Stimulated activated CD8-positive, alpha-beta memory T cell treated with anti-CD3 and anti-CD28 coated beads, Interleukin-7, amount 100 ng/mL, for 48 hours (primary cell): ENCODE measurements around the gene SBF2.
"Not testable (repeated sequence)": the region's sequence is repeated elsewhere in the genome, so short reads cannot be mapped to it uniquely, and the experiment has no call there.

ENCODE experiments used
- DNase-seq, 2 donors: peaks; one replicate each; pipeline ENCODE4 v3.0.0-alpha.2; 2020; ENCODE audit warnings: low read depth in 1 of 2; ENCODE audit errors: extremely low read depth in 1 of 2

The SBF2 gene

DNA sequence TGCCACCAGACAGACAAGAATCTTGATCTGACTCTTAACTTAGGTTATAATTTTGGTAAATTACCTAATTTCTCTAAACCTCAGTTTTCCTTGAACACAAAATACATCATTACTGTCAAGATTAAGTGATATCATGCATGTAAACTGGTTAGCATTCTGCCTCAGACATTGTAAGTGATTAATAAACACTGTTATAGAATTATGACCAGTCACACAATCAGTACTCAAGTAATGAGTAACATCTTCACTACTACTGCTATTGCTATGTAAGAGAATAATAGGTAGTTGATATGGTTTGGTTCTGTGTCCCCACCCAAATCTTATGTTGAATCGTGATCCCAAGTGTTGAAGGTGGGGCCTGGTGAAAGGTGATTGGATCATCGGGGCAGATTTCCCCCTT, 218.9 kb downstream of the SBF2 start:
- no peak for DNase-seq

DNA sequence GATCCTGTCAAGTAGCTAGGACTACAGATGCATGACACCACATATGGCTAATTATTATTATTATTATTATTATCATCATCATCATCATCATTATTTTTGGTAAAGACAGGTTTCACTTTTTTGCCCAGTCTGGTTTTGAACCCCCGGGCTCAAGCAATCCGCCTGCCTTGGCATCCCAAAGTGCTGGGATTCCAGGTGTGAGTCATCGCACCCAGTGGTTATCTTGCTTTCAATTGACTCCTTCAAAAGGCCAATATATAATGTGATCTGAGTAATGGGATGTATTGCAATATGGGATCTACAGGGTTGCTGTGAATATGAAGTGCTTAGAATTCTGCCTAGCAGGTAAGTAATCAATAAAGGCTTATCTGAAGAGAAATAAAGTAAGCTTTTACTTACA, 221.2 kb downstream of the SBF2 start:
- DNase-seq: no peak

DNA sequence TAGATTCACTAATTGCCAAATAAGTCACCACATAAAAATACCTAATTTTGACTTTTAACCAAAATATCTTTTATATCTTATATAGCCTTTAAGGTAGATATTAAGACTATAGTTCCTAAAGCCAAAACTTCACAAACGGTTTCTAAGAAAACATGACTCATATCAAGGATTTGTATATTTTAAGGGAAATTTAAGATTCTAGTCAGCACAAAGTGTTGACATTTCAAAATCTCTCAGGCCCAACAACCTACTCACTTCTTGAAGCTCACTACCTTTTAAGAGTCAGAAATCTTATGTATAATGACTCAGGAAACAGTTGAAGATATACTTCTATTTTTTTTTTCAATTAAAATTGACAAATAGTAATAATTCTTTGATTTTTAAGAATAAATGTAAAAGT, 221.9 kb downstream of the SBF2 start:
- DNase-seq: no peak

DNA sequence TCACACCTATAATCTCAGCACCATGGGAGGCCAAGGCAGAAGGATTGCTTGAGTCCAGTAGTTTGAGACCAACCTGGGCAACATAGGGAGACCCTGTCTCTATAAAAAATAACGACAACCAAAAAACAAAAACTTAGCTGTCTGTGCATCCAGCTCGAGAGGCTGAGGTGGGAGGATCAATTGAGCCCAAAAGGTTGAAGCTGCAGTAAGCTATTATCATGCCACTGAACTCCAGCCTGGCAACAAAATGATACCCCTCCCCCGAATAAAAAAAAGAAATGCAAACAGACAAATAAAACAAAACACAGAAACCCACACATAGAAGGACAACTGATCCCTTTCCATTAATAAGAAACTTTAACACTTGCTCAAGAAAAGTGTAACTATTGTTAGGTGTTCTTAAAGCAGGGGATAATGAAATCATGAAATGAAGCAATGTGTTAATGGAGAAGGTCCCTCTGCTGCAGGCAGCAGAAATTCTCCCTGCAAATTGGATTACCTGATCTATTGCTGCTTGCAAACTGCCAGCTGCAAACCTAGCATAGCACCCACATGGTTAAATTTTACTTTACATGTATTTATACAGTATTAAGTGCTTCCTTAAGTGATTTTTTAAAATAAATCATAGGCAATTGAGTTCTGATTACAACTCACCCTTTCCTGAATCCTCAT, 226.3 kb downstream of the SBF2 start:
- no peak for DNase-seq

DNA sequence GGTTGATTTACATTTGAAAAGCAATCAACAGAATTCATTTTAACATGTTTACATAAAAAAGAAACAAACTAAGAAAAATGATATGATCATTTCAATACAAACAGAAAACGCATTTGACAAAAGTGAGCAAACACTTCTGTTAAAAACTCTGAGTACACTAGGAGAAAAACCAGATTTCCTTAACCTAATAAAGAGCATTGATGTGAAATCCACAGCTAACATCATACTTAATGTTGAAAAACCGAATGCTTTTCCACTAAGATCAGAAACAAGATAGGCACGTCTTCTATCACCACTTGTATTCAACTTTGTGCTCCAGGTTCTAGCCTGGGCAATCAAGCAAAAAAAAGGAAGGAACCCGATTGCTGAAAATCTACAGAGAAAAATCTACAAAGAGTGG, 227.6 kb downstream of the SBF2 start:
- no peak for DNase-seq

DNA sequence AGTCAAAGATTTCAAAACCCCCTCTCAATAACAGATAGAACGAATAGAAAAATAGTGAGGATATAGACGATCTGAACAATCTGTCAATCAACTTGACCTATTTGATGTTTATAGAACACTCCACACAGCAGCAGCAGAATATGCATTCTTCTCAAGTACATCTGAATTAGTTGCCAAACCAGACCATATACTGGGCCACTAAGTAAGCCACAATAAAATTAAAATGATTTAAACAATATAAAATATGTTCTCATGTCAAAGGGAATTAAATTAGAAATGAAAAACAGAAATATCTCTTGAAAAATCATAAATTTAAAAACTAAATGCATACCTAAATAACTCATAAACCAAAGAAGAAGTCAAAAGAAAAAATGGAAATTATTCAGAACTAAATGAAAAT, 229.2 kb downstream of the SBF2 start:
- DNase-seq: no peak

DNA sequence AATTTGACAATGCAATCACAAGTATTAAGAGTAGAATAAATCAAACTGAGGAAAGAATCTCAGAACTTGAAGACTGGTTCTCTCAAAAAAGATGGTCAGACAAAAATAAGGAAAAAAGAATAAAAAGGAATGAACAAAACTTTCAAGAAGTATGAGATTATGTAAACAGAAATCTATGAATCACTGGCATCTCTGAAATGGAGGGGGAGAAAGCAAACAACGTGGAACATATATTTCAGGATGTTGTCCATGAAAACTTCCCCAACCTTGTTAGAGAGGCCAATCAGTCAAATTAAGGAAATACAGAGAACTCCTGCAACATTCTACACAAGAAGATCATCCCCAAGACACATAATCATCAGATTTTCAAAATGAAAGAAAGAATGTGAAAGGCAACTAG, 235.7 kb downstream of the SBF2 start:
- no peak for DNase-seq

DNA sequence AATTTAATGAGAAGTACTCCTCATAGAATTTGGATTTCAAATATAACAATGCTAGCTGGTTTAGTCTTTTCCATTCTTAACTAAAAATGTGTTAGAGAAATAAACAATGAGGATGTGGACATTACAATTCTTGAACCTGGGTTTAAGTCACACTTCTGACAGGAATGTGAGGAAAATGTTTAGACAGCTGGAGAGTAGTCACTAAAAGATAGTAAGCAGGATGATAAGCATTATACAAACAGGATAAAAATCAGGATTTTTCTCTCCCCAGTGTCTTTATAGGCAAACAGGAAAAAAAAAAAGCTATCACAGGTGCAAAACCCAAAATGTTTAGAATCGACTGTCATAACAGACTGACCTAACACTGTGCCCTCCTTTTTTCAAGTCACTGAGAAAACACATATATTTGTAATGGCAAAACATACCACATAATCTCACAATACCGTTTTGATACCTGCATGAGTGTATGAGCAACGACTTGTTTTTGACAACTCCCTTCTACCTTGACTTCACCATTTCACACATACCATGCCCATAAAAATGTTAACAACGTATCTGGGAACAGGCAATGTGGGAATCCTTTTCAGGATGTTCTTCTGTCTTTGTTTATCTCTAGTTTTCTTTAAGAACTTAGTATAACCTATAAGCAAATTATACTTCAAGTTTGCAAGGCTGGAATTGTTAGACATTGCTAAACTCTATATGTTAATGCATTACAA, 242.0 kb downstream of the SBF2 start:
- DNase-seq: no peak

DNA sequence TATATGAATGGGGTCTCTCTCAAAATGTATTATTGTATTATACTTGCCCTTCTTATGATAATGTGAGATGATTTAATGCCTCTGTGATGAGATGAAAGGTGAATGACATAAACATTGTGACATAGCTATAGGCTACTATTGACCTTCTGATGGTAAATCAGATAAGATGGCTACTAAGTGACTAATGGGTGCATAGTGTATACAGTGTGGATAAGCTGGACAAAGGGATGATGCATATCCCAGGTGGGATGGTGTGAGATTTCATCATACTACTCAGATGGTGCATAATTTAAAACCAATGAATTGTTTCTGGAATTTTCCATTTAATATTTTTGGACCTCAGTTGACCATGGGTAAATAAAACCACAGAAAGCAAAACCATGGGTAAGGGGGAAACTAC, 243.5 kb downstream of the SBF2 start:
- no peak for DNase-seq

DNA sequence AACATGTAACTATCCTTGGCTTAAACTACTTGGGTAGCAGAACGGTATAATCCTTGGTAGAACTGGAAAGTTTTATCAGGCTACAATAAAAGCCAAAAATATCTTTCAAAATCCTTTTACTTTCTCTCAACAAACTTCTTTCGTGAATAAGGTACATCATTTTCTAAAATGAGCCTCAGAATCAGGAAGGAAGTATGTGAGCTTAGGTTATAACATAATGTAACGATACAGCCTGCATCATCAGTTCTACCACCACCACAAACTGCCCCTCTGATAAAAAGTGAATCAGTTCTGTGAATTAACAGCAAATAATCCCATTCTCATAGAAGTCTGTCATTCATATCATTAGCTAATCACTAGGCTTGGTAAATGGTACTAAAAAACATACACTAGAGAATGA, 244.3 kb downstream of the SBF2 start:
- no peak for DNase-seq

DNA sequence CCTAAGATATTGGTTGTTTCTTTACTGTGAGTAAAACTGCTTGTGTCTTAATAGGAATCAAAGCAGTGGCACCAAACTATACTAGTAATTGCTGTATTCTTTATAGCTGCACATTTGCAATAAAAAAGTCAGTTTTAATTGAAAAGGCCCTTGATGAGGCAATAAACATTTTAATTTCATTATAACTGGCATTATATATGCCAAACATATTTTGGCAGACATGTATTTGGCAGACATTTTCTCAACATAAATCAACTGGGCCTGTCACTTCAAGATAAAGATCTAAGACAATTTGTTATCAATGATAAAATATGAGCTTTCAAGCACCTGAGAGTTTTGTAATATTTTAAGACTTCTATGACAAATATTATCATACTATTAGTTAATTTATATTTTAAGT, 245.7 kb downstream of the SBF2 start:
- DNase-seq: no peak

DNA sequence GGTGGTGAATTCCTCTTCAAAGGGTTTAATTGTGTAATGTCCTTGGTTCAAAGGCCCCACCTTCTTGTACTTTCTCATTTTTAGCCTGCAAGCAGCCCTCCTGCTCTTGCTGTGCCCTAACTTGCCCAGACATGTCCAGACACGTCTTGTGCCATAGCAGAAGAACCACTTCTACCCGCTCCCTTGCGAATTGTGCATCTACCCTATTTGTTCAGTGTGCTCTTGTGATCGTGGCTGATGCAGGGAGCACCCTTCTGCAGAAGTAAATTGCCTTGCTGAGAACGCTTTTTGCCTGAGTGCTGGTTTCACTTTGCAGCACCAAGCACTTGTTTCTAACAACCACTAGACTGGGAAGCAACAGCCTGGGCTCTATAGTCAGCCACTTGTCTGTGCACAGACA, 249.4 kb downstream of the SBF2 start:
- no peak for DNase-seq

DNA sequence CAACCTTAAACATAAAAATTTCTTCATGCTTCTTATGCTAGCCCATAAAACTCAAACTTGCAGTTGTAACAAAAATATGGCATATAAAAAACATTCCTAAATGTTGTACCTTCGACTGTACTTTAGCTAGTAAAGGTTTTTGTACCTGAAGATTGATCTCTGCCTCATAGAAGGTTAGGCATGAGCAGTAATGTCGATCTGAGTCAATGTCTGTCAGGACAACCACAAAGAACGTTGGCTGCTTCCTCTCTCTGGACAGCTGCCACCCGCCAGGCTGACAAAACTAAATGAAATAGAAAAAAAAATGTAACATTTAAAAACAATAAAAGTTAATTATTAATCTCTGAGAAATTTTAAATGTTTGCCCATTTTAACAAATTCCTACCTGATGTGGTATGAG, 251.3 kb downstream of the SBF2 start:
- no peak for DNase-seq

DNA sequence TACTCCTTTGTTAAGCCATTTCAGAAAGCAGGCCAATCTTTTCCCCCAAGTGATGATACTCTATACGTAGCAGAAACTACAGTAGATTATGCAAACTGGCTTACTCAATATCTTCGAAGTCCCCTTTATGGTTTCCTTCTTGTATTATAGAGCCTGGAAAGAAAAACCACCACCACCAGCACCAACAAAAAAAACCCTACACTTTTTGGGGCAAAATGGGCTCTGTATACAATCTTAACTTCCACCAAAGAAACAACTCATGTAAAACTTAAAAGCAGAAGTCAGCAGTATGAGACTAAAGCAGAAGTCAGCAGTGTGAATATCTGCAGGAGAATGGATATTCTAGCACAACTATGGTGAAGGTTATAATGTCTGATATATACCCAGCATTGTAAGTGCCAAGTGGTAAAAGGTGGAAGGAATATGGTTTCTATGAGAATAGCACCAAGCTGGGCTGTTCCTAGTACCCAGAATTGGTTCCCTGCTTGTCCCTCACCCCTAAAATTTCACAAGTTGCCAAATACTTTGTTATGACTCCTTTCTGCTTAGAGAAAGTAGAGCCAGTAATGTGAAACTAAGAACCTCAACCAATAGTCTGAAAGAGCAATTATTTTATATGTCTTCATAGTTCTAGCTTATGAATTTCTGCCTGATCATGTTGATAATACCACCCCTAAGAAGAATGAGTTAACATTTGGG, 252.1 kb downstream of the SBF2 start:
- DNase-seq: no peak

DNA sequence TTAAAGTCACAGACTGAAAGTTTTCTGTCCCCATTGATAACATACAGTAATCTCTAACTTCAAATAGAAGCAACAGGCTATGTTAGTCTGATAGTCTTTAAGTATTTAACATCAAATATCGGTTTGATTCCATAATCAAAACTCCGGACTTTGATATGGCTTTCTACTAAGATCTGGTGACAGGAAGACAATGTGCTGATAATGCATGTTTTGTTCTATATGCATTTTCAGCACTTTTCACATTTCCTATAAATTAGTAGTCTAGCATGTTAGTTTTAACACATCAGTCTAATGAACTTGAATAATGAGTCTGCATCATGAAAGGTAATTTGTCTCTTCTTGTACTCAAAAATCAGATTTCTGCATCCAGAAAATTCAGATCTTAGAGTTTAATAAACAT, 252.7 kb downstream of the SBF2 start:
- no peak for DNase-seq

DNA sequence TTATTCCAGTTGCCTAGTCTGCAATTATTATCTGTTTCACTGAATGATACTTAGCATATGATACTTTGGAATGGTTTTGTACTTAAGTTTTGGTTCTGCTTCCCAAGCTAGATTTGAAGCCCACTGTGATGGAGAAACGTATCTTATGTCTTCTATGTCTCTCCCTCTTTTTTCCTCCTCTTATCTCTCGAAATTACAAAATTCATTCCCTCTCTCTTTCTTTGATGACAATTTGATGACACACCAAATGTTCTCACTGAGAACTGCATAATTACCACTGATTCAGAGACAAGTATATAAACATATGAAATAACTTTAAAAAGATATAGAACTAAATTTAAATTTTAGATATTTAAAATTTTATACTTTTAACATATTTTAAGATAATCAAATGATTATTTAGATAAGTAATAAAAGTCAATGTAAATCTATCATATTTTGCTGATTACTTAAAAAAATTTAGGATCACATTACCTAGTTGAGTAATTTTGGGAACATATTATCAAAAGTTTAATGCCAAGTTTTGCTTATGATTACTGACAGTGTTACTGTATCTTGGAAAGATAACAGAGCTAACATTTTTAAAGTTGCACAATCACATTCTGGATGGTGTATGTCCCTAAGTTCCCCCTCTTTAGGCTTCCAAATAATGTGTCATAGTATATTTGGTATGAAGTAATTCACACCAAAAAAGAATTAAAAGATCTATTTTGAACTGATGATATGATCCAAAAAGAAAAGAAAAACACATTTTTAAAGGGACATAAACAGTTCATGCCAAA, 255.3 kb downstream of the SBF2 start:
- no peak for DNase-seq

DNA sequence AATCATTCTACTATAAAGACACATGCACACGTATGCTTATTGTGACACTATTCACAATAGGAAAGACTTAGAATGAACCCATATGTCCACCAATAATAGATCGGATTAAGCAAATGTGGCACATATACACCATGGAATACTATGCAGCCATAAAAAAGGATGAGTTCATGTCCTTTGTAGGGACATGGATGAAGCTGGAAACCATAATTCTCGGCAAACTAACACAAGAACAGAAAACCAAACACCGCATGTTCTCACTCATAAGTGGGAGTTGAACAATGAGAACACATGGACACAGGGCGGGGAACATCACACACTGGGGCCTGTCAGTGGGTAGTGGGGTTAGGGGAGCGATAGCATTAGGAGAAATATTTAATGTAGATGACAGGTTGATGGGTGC, 258.1 kb downstream of the SBF2 start:
- not testable (repeated sequence) for DNase-seq

DNA sequence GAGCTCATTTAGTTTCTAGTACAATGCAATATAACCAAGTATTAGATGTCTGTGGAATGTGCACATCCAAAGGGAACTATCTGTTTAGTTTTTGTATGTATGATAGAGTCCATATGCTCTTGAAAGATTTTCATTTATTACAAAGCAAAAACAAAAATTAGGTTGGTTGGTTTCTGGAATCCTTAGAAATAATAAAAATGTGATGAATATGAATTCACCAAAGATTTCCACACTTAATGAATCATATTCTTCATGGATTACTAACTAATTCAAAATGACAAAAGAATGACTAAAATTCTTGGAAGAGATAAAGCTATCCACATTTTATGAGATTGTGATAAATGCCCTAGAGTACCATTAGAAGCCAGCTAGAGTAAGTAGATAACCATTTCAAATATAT, 261.1 kb downstream of the SBF2 start:
- DNase-seq: no peak

DNA sequence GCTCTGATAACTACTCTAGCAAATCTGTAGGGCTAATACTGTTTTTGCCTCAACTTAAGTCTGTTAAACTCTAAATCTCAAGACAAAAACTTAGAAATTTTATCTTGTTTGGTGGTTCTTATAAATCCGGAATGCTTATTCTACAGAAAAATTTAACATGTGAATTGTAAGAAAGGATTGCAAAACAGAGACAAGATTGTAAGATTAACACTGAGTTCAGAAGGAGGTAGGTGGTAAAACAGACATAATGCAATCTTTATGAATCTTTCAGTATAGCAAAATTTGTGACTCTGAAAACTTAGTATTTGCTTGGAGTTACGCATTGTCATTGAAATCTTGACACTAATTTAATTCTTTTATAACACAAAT, 263.9 kb downstream of the SBF2 start:
- DNase-seq: no peak

DNA sequence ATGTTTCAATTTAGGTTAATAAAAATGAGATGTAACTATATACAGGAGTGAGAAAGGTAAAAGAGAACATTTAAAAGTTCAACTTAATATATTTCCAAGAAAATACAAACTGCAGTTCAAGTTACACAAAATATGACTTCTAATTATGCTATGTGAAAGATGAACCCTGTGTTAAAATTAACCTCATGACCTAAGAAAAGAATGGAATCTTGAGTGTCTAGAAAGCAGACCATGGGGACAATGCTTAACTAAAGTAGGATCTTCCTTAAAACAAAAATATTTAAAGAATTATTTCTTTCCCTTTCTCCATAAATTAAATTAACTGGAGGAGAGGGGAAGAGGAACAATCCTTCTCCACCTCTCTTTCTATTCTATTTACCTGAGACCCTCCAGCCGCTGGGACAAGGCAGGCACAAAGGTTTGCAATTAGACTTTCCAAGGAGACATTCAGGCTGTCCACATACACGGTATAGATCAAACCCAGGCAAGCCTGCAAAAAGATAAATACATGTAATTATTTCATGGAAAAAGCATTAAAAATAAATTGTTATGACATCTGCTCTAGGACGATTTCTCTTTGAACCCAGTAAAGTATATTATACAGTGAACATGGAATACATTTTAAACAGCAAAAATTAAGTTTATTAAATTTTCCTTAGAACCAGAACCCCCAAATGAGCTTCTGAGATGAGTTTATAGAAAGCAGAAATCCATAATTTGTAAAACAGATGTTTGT, 264.5 kb downstream of the SBF2 start:
- DNase-seq: no peak

DNA sequence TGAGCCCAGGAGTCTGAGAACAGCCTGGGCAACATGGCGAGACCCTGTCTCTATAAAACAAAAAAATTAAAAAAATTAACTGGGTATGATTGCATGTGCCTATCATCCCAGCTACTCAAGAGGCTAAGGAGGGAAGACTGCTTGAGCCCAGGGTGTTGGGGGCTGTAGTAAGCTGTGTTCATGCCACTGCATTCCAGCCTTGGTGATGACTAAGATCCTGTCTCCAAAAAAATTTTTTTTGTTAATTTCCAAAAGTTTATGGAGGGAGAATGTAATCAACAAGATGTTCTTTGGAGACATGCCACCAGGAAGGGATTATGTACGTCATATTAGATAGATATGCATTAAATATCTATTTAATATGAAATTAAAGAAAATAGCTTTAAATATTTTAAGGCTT, 267.5 kb downstream of the SBF2 start:
- DNase-seq: no peak
